Stomach (tissue), 9 donors: ENCODE results near the gene SCAF1. TPM values are rescaled to one million over a fixed set of nuclear protein-coding genes. Genes with fewer than 3 reads are reported as not detected.
A peak's percentile ranks its signal among the peaks of the same experiment; 100 is the strongest.

Experiments used
- DNase-seq, 2 donors: peaks; one replicate each; pipeline versions ENCODE4 v3.0.0 to v3.0.0-alpha.2; 2013 to 2019
- H3K27ac ChIP-seq, 5 donors: fragments of 200-600 bp in 4 of 5; sonication (generic) in 4 of 5; one replicate each; pipeline ENCODE4 v1.5.1; 2013 to 2019; ENCODE audit warnings: mild to moderate bottlenecking in 1 of 5, moderate library complexity in 1 of 5
- H3K27me3 ChIP-seq, 3 donors: fragments of 200-600 bp; sonication (generic); one replicate each; pipeline ENCODE4 v1.5.1; 2017 to 2019; ENCODE audit warnings: mixed run types in 1 of 3
- H3K36me3 ChIP-seq, 4 donors: fragments of 200-600 bp; sonication (generic); 1 replicate in 3 of 4; 2 replicates in 1 of 4; pipeline ENCODE4 v1.5.1; 2016 to 2019
- H3K4me1 ChIP-seq, 4 donors: fragments of 200-600 bp; sonication (generic); one replicate each; pipeline ENCODE4 v1.5.1; 2016 to 2019
- H3K4me3 ChIP-seq, 4 donors: fragments of 200-600 bp; sonication (generic) in 3 of 4; one replicate each; pipeline ENCODE4 v1.5.1; 2016 to 2019; ENCODE audit warnings: mild to moderate bottlenecking in 1 of 4
- H3K9me3 ChIP-seq, 4 donors: fragments of 200-600 bp; sonication (generic); one replicate each; pipeline ENCODE4 v1.5.1; 2016 to 2019
- EP300 ChIP-seq: sonication (generic); formaldehyde crosslinking; IDR thresholded peaks from one replicate; pipeline ENCODE4 v1.6.1; 2017; ENCODE audit warnings: antibody characterized with exemption
- POLR2A ChIP-seq, 4 donors: fragments of 450-650 bp; IDR thresholded peaks; one replicate each; pipeline ENCODE4 v1.6.1; 2016; ENCODE audit warnings: antibody characterized with exemption in 4 of 4, control low read depth in 2 of 4, mild to moderate bottlenecking in 1 of 4, moderate library complexity in 1 of 4
- POLR2AphosphoS5 ChIP-seq, 3 donors: sonication (generic); formaldehyde crosslinking; IDR thresholded peaks; one replicate each; pipeline ENCODE4 v1.6.1; 2016; ENCODE audit warnings: antibody characterized with exemption in 3 of 3
- WGBS, 5 donors: extraction: QIAGEN DNeasy Blood & Tissue Kit in 3 of 5; methylation state at CpG; one replicate each; pipeline versions ENCODE4 v1.1.5 to v1.1.7; 2013 to 2018; 5-methylcytosine and 5-hydroxymethylcytosine counted together
- intact Hi-C: fragments of 100-400 bp; cut with DNase I; formaldehyde crosslinking; loops from one replicate; pipeline ENCODE4 v1.15.1; 2023; ENCODE audit warnings: low total_unique reads
- polyA plus RNA-seq, 3 donors: library from polyadenylated mRNA; stranded (reverse); fragments of 200-250 nt; gene quantifications; one replicate each; pipeline ENCODE4 v1.2.3, GENCODE V29; 2013
- total RNA-seq, 5 donors: library from RNA; depleted of rRNA; stranded (reverse); fragments of >200 nt; gene quantifications; one replicate each; pipeline versions ENCODE4 v1.1.0 to v1.2.3, GENCODE V29; 2014 to 2016
- TF ChIP-seq, protein P1 (sequence below), 7 experiments: fragments of 450-650 bp in 4 of 7; fragments of 200-600 bp in 3 of 7; sonication (generic) in 3 of 7; IDR thresholded peaks; one replicate each; pipeline ENCODE4 v1.5.1; 2016 to 2019; ENCODE audit warnings: antibody characterized with exemption in 7 of 7, control low read depth in 2 of 7, mild to moderate bottlenecking in 1 of 7
- donor health status: healthy with polysubstance abuse.
- donor health status: Bipolar disorder and iron deficiency.
- donor health status: healthy.

Gene SCAF1
- total and polyA plus RNA-seq, 8 donors = 8.3 to 41.7 (median 19.7) TPM

DNA sequence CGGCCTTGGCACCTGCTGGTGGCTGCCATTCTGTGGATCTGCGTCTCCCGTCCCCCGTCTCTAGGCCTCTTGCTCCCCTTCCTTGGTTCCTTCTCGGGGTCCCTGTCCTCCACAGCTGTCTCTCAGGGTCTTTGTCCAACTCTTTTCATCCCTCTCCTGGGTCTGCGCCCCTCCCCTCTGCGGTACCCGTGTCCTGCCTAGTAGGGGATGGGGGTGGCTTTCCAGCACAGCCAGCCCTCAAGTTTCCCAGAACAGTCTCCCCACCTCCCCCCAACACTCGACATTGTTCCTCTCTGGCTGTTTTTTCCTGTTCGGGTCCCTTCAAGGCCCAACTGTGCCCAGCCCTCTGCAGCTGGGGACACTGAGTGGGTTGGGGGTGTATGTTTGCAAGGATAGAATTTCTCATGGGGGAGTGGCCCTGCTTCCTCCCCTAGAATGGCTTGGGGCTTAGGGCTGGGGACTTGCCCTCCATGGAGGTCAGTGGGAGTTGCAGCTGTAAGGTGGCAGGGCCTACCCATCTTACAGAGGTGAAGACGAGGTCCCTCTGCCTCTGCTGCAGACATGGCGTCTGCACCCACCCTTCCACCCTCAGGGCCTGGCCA is 46.6 kb downstream of the SCAF1 start:
- no peaks in the 10 kb centered on the region for H3K9me3 ChIP-seq
- peak overlapping the region in 2 of 4 donors; percentile 48 to 57 for H3K4me3 ChIP-seq
- 68 to 77% (median 75%) methylated on average over 11 to 12 of the region's 12 CpGs for WGBS, 5 donors

DNA sequence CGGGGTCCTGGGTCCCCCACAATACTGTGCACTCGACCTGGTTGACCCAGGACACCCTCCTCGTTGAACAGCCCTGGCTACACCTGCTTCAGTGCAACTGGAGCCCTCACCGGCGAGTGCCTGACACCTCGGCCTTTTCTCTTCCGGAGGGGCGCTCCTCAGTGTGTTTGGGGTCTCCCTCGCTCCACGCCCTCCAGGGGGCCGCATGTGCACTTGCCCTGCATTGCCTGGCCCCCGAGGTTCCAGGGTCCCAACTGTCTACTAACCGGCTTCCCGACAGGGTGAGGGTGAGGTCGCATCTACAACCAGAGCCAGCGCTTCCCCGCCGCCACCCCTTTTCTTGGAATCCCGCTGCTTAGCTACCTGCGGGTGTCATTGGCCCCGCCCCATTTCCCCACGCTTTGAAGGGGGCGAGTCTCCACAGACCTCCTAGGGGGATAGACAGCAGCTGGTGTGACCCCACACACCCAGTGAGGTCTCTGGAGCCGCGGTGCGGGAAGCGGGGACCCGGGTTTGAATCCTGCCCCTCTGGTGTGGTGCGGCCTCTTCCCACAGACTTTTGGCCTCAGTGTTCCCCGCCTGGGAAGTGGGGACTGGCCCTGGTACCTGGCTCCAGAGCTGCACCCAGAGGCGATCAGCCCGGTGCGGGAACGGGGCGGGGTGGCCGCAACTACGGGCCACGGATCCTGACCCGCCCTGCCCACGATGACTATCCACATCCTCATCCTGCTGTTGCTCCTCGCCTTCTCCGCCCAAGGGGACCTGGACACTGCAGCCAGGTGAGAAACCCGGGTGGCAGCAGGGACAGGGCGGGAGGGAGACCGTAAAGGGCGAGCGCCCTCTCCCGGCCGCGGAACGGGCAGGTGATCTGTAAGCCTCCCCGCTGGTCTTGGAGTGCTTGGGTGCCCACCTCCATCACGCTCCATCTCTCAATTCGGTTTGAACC is 47.4 kb downstream of the SCAF1 start, which contains the start of gene ADM5:
Gene ADM5 (plus strand): TSS at position 462 of the 946 bp plus-strand sequence. CDS start 244 bp downstream, at position 706.
- WGBS, 5 donors = 24 to 36% (median 27%) methylated on average over 47 to 54 of the region's 54 CpGs
- peak within 1 kb of the TSS; percentile 41 to 57 (median 50) for H3K4me3 ChIP-seq
- intact Hi-C loops = no loop called here
- peaks cover 25 to 42% (median 29%) of the 10 kb centered on the region in 4 donors for H3K4me1 ChIP-seq
- DNase-seq = peak; percentile 77 to 83
- H3K27ac ChIP-seq = peak within 1 kb of the TSS in 4 of 5 donors; percentile 33 to 76 (median 56)
- peaks cover 0 to 40% (median 15%) of the 10 kb centered on the region in 3 donors for H3K27me3 ChIP-seq
- peaks cover 30 to 44% (median 42%) of the 10 kb centered on the region in 4 donors for H3K36me3 ChIP-seq
- H3K9me3 ChIP-seq = no peaks in the 10 kb centered on the region
- TF ChIP-seq, protein P1, sequence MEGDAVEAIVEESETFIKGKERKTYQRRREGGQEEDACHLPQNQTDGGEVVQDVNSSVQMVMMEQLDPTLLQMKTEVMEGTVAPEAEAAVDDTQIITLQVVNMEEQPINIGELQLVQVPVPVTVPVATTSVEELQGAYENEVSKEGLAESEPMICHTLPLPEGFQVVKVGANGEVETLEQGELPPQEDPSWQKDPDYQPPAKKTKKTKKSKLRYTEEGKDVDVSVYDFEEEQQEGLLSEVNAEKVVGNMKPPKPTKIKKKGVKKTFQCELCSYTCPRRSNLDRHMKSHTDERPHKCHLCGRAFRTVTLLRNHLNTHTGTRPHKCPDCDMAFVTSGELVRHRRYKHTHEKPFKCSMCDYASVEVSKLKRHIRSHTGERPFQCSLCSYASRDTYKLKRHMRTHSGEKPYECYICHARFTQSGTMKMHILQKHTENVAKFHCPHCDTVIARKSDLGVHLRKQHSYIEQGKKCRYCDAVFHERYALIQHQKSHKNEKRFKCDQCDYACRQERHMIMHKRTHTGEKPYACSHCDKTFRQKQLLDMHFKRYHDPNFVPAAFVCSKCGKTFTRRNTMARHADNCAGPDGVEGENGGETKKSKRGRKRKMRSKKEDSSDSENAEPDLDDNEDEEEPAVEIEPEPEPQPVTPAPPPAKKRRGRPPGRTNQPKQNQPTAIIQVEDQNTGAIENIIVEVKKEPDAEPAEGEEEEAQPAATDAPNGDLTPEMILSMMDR (IDR thresholded peaks at IDR 0.05) = peak in 5 of 7 experiments; percentile 6 to 54 (median 41)
- no peak for TF ChIP-seq POLR2A (IDR thresholded peaks at IDR 0.05)

More for the DNA sequence above, 46.6 kb downstream of the SCAF1 start:
- Histone ChIP-seq H3K4me1 (peaks cover 25 to 42% (median 29%) of the 10 kb centered on the region in 4 donors), H3K36me3 (peaks cover 38 to 52% (median 49%) of the 10 kb centered on the region in 4 donors), H3K27me3 (peaks cover 0 to 40% (median 15%) of the 10 kb centered on the region in 3 donors), H3K27ac (peak overlapping the region in 4 of 5 donors; percentile 20 to 76 (median 56))
- TF ChIP-seq POLR2A (IDR thresholded peaks at IDR 0.05) = no peak
- DNase-seq = no peak
- intact Hi-C loops = no loop called here

DNA sequence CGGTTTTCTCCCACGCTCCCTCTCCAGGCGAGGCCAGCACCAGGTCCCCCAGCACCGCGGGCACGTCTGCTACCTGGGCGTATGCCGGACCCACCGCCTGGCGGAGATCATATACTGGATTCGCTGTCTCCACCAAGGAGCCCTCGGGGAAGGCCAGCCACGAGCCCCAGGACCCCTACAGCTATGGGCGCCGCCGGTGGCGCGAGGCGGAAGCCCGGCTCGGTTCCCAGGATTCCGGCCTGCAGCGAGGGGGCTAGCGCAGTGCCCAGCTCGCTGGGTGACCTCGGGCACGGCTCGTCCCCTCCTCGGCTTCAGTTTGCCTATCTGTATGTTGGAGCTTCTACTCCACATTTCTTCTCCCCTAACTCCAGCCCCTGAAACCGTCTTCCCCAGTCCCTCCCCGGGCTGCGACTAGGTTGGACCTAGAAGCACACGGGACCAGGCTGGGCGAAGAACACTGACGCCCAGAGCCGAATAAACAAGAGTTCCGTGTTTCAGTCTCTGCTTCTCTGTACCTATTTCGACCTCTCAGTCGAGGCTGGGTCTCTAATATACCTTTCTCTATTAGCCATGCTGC is 48.2 kb downstream of the SCAF1 start:
- intact Hi-C loops = no loop called here
- H3K27me3 ChIP-seq = peaks cover 0 to 40% (median 15%) of the 10 kb centered on the region in 3 donors
- peak overlapping the region; percentile 33 to 76 (median 59) for H3K27ac ChIP-seq
- peaks cover 25 to 42% (median 29%) of the 10 kb centered on the region in 4 donors for H3K4me1 ChIP-seq
- H3K9me3 ChIP-seq = no peaks in the 10 kb centered on the region
- WGBS, 5 donors = 4 to 22% (median 8%) methylated on average over 18 to 39 of the region's 39 CpGs
- DNase-seq = peak in 1 of 2 donors; percentile 40
- peak overlapping the region; percentile 41 to 57 (median 50) for H3K4me3 ChIP-seq
- H3K36me3 ChIP-seq = peaks cover 23 to 37% (median 34%) of the 10 kb centered on the region in 4 donors
- TF ChIP-seq POLR2A (IDR thresholded peaks at IDR 0.05) (no peak), POLR2AphosphoS5 (IDR thresholded peaks at IDR 0.05) (no peak), EP300 (no peak)
- TF ChIP-seq, protein P1 (IDR thresholded peaks at IDR 0.05) = peak in 1 of 7 experiments; percentile 0

DNA sequence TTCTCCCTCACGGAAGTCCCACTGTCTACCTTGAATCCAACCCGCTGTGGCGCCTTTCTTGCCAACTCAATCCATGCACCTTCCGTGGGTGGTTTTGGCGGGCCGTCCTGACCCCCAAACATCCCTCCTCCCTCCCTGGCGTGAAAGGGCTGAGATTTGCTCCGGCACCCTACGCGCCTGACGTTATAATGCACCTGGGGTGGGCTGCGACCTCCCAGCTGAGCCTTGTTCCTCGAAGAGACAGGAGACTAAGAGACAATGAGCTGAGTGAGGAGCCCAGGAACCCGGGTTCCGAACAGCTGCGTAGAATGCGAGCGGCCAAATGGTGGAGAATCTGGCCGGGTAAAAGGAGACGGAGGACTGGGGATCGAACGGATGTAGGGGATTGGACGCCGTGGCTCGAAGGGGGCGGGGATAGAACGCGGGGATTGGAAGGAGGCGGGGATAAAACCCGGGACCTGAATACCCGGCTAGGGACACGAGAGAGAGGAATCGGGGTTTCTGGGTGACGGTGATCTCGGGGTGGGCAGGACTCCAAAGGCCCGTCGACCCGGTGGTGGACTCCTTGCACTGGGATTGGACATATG is 48.7 kb downstream of the SCAF1 start, which contains the start of gene CPT1C:
Gene CPT1C (plus strand): TSS at position 461 of the 587 bp plus-strand sequence. CDS start 1,137 bp downstream, outside the sequence.
- Histone ChIP-seq H3K36me3 (peaks cover 17 to 31% (median 28%) of the 10 kb centered on the region in 4 donors), H3K9me3 (no peaks in the 10 kb centered on the region), H3K27ac (peak within 1 kb of the TSS; percentile 33 to 76 (median 59)), H3K27me3 (peaks cover 0 to 40% (median 15%) of the 10 kb centered on the region in 3 donors), H3K4me1 (peaks cover 25 to 42% (median 29%) of the 10 kb centered on the region in 4 donors), H3K4me3 (peak within 1 kb of the TSS; percentile 41 to 57 (median 50))
- peak; percentile 79 to 92 for DNase-seq
- intact Hi-C loops = no loop called here
- TF ChIP-seq POLR2AphosphoS5 (IDR thresholded peaks at IDR 0.05) = peak in 2 of 3 donors; percentile 49 to 58
- TF ChIP-seq, protein P1 (IDR thresholded peaks at IDR 0.05) = no peak
- WGBS, 5 donors = 1 to 3% (median 2%) methylated on average over 36 to 38 of the region's 38 CpGs
